Mesenchymal stem cell (in vitro differentiated cells and primary cell): ENCODE results near the gene KCNMB2.
"Not testable (repeated sequence)": the region's sequence is repeated elsewhere in the genome, so short reads cannot be mapped to it uniquely, and the experiment has no call there.

Source experiments
- DNase-seq: peaks from one replicate; pipeline ENCODE4 v3.0.0-alpha.2; 2013
- H2AFZ ChIP-seq: one replicate; pipeline ENCODE4 v1.6.1; 2013; ENCODE audit warnings: low read depth, mild to moderate bottlenecking, control low read depth, inconsistent platforms, low read length, moderate library complexity
- H2AK5ac ChIP-seq: 2 replicates; pipeline ENCODE4 v1.6.1; 2013; ENCODE audit warnings: low read length, moderate library complexity, mild to moderate bottlenecking, inconsistent platforms; ENCODE audit not compliant: severe bottlenecking
- H2BK120ac ChIP-seq: one replicate; pipeline ENCODE4 v1.6.1; 2013; ENCODE audit warnings: low read depth, mild to moderate bottlenecking, inconsistent platforms, low read length, moderate library complexity
- H2BK12ac ChIP-seq, 2 experiments: one replicate each; pipeline ENCODE4 v1.6.1; 2013; ENCODE audit warnings: inconsistent platforms in 2 of 2, low read length in 2 of 2, mild to moderate bottlenecking in 2 of 2, moderate library complexity in 2 of 2, control low read depth in 1 of 2
- H2BK15ac ChIP-seq: one replicate; pipeline ENCODE4 v1.6.1; 2013; ENCODE audit warnings: mild to moderate bottlenecking, low read depth, inconsistent platforms; ENCODE audit not compliant: poor library complexity, severe bottlenecking
- H2BK5ac ChIP-seq: 2 replicates; pipeline ENCODE4 v1.6.1; 2013; ENCODE audit warnings: low read depth, mild to moderate bottlenecking, low read length, control low read depth, inconsistent platforms; ENCODE audit not compliant: poor library complexity, severe bottlenecking
- H3K14ac ChIP-seq, 2 experiments: one replicate each; pipeline ENCODE4 v1.6.1; 2013; ENCODE audit warnings: inconsistent platforms in 2 of 2, low read length in 2 of 2, control low read depth in 1 of 2, mild to moderate bottlenecking in 1 of 2, moderate library complexity in 1 of 2
- H3K18ac ChIP-seq, 2 experiments: one replicate each; pipeline ENCODE4 v1.6.1; 2013; ENCODE audit warnings: inconsistent platforms in 2 of 2, low read length in 2 of 2, control low read depth in 1 of 2, low read depth in 1 of 2, mild to moderate bottlenecking in 1 of 2
- H3K23ac ChIP-seq, 2 experiments: one replicate each; pipeline ENCODE4 v1.6.1; 2013; ENCODE audit warnings: inconsistent platforms in 2 of 2, low read length in 2 of 2, mild to moderate bottlenecking in 2 of 2, moderate library complexity in 2 of 2, control low read depth in 1 of 2
- H3K27ac ChIP-seq: 2 replicates; pipeline ENCODE4 v1.5.1; 2013; ENCODE audit warnings: mild to moderate bottlenecking, moderate library complexity, low read length, control low read depth, inconsistent platforms; ENCODE audit not compliant: poor library complexity, severe bottlenecking
- H3K27me3 ChIP-seq, 2 experiments: 2 replicates each; pipeline versions ENCODE4 v1.6.1 to v1.7.0; 2013; ENCODE audit warnings: low read length in 2 of 2, mild to moderate bottlenecking in 2 of 2, moderate library complexity in 2 of 2, control low read depth in 1 of 2, inconsistent platforms in 1 of 2; ENCODE audit not compliant: control insufficient read depth in 1 of 2, insufficient read depth in 1 of 2
- H3K36me3 ChIP-seq, 2 experiments: 2 replicates each; pipeline versions ENCODE4 v1.6.1 to v1.7.0; 2013; ENCODE audit warnings: low read length in 2 of 2, control low read depth in 1 of 2, inconsistent platforms in 1 of 2, low read depth in 1 of 2, mild to moderate bottlenecking in 1 of 2; ENCODE audit not compliant: insufficient read depth in 2 of 2, control insufficient read depth in 1 of 2
- H3K4ac ChIP-seq, 2 experiments: one replicate each; pipeline ENCODE4 v1.6.1; 2013; ENCODE audit warnings: inconsistent platforms in 2 of 2, low read length in 2 of 2, mild to moderate bottlenecking in 2 of 2, moderate library complexity in 2 of 2, control low read depth in 1 of 2, low read depth in 1 of 2
- H3K4me1 ChIP-seq: 2 replicates; pipeline ENCODE4 v1.6.1; 2013; ENCODE audit warnings: low read depth, low read length, control low read depth; ENCODE audit not compliant: control insufficient read depth, insufficient read depth
- H3K4me2 ChIP-seq: 2 replicates; pipeline ENCODE4 v1.6.1; 2013; ENCODE audit warnings: low read length, mild to moderate bottlenecking, inconsistent platforms; ENCODE audit not compliant: poor library complexity, severe bottlenecking
- H3K4me3 ChIP-seq, 2 experiments: 2 replicates each; pipeline versions ENCODE4 v1.5.1 to v1.7.0; 2013; ENCODE audit warnings: low read length in 2 of 2, mild to moderate bottlenecking in 2 of 2, control low read depth in 1 of 2, low read depth in 1 of 2; ENCODE audit not compliant: insufficient read depth in 1 of 2
- H3K79me1 ChIP-seq: replicated peaks from 2 replicates; pipeline ENCODE4 v1.6.1; 2013; ENCODE audit warnings: mild to moderate bottlenecking, control low read depth, low read length, inconsistent platforms; ENCODE audit not compliant: poor library complexity, severe bottlenecking
- H3K9ac ChIP-seq: 2 replicates; pipeline ENCODE4 v1.7.0; 2013; ENCODE audit warnings: mild to moderate bottlenecking, low read length, moderate library complexity
- H3K9me3 ChIP-seq: 2 replicates; pipeline ENCODE4 v1.7.0; 2013; ENCODE audit warnings: mild to moderate bottlenecking, low read length; ENCODE audit not compliant: control insufficient read depth
- H4K8ac ChIP-seq: one replicate; pipeline ENCODE4 v1.6.1; 2013; ENCODE audit warnings: inconsistent platforms, mild to moderate bottlenecking, low read length, moderate library complexity
- H4K91ac ChIP-seq: one replicate; pipeline ENCODE4 v1.6.1; 2013; ENCODE audit warnings: mild to moderate bottlenecking, low read length, inconsistent platforms
- WGBS: methylation state at CpG from one replicate; pipeline ENCODE4 v1.1.7; 2013; ENCODE audit warnings: mixed read lengths; 5-methylcytosine and 5-hydroxymethylcytosine counted together

The KCNMB2 gene

DNA sequence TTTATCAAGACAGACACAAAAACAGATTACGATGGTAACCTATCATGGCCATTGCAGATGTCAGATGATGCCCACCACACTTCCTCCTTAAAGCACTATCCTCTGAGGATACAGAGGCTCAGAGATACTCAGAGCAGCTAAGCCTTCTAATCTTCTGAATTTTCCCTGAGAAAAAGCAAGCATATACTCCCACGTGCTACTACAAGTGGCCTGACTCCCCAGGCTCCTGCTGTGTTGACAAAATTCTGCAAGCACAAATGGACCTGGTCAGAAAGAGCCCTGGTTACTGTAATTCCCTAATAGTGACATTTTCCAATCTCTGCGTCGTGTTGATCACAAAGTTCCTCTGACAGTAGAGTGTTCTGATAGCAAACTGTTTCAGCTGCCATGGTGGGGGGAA, 207.1 kb downstream of the KCNMB2 start:
- H3K27ac ChIP-seq = no peak overlapping the region
- no peak for DNase-seq
- 76% methylated on average over 4 of the region's 4 CpGs for WGBS

DNA sequence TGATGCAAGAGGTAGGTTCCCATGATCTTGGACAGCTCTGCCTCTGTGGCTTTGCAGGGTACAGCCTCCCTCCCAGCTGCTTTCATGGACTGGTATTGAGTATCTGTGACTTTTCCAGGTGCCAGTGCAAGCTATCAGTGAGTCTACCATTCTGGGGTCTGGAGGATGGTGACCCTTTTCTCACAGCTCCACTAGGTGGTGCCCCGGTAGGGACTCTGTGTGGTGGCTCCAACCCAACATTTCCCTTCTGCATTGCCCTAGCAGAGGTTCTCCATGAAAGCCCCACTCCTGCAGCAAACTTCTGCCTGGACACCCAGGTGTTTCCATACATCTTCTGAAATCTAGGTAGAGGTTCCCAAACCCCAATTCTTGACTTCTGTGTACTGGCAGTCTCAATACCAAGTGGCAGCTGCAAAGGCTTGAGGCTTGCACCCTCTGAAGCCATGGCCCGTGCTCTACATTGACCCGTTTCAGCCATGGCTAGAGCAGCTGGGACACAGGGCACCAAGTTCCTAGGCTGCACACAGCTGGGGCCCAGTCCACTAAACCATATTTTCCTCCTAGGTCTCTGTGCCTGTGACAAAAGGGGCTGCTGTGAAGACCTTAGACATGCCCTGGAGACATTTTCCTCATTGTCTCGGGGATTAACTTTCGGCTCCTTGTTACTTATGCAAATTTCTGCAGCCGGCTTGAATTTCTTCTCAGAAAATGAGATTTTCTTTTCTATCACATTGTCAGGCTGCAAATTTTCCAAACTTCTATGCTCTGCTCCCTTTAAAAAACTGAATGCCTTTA, 209.8 kb downstream of the KCNMB2 start:
- H2AK5ac ChIP-seq, DNase-seq, H3K4me3 ChIP-seq, H3K4me1 ChIP-seq, H2BK15ac ChIP-seq, H2AFZ ChIP-seq, H3K4ac ChIP-seq, H4K8ac ChIP-seq, H3K9me3 ChIP-seq, H2BK120ac ChIP-seq, H3K23ac ChIP-seq, H3K79me1 ChIP-seq, H3K18ac ChIP-seq, H3K27ac ChIP-seq, H3K27me3 ChIP-seq, H3K36me3 ChIP-seq, H3K9ac ChIP-seq, H4K91ac ChIP-seq, H2BK12ac ChIP-seq, H3K14ac ChIP-seq, H2BK5ac ChIP-seq, H3K4me2 ChIP-seq: not testable (repeated sequence)
- WGBS = 88% methylated on average over 6 of the region's 6 CpGs

More for the DNA sequence above, 207.1 kb downstream of the KCNMB2 start:
- Histone ChIP-seq H3K14ac (no peak overlapping the region), H3K18ac (no peak overlapping the region), H3K4me1 (no peaks in the 10 kb centered on the region), H3K9ac (no peak overlapping the region), H3K4ac (no peak overlapping the region), H3K9me3 (no peaks in the 10 kb centered on the region), H3K4me2 (no peak overlapping the region), H3K4me3 (no peak overlapping the region), H2AK5ac (no peak overlapping the region), H2BK15ac (no peak overlapping the region), H4K91ac (no peak overlapping the region), H2AFZ (no peak overlapping the region), H2BK120ac (no peak overlapping the region), H2BK12ac (no peak overlapping the region), H3K27me3 (no peaks in the 10 kb centered on the region), H4K8ac (no peak overlapping the region), H3K36me3 (no peaks in the 10 kb centered on the region), H3K23ac (no peak overlapping the region), H2BK5ac (no peak overlapping the region), H3K79me1 (no peaks in the 10 kb centered on the region)

DNA sequence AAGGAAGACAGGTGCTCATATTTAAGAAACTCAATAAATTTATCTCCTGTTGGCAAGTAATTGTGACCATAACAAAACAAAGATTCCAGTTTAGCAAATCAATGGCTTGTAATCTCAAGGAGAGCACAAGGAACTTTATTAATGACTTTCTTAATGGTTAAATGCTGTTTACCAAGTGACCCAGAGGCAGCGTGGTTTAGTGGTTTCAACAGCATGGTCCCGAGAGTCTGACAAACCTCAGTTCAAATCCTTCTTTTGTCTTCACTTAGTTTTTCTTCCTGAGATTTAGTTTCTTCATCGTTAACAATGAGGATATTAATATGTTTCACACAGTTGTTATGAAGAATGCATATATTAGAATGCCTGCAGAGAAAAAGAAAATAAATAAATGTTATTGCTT, 212.6 kb downstream of the KCNMB2 start:
- WGBS = 94% methylated on average over 2 of the region's 3 CpGs
- H2BK5ac ChIP-seq = no peak overlapping the region
- H2BK12ac ChIP-seq = no peak overlapping the region
- H2BK15ac ChIP-seq = no peak overlapping the region
- H3K36me3 ChIP-seq = no peaks in the 10 kb centered on the region
- no peak overlapping the region for H2AK5ac ChIP-seq
- no peaks in the 10 kb centered on the region for H3K79me1 ChIP-seq
- no peak overlapping the region for H3K14ac ChIP-seq
- H4K8ac ChIP-seq = no peak overlapping the region
- H2BK120ac ChIP-seq = no peak overlapping the region
- no peak overlapping the region for H3K18ac ChIP-seq
- no peak overlapping the region for H3K4me2 ChIP-seq
- no peak overlapping the region for H3K4me3 ChIP-seq
- no peak overlapping the region for H3K9ac ChIP-seq
- H3K9me3 ChIP-seq = no peaks in the 10 kb centered on the region
- no peak overlapping the region for H3K27ac ChIP-seq
- H3K4me1 ChIP-seq = no peaks in the 10 kb centered on the region
- H3K23ac ChIP-seq = no peak overlapping the region
- no peak overlapping the region for H3K4ac ChIP-seq
- no peak overlapping the region for H4K91ac ChIP-seq
- no peaks in the 10 kb centered on the region for H3K27me3 ChIP-seq
- H2AFZ ChIP-seq = no peak overlapping the region
- no peak for DNase-seq

DNA sequence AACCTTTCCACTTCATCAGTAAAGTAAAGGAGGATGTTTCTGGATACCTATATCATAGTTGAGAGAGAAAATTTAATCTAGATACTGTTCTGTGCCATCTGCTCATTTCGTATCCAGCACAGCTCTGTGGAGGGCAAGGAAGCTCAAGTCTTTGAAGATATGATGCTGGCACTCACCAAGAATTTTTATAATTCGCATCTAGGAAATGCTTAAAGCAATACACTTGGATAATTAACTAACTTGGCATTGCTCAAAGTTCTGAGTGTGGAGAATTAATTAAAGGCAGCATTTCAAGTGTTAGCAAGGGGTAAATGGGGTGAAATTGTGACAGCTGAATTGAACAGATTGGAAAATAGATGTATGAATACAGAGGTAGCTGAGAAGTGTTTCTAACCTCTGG, 213.2 kb downstream of the KCNMB2 start:
- H2BK12ac ChIP-seq = no peak overlapping the region
- no peaks in the 10 kb centered on the region for H3K9me3 ChIP-seq
- 92% methylated on average over 2 of the region's 2 CpGs for WGBS
- no peak overlapping the region for H3K9ac ChIP-seq
- no peak overlapping the region for H2AK5ac ChIP-seq
- H2AFZ ChIP-seq = no peak overlapping the region
- H3K18ac ChIP-seq = no peak overlapping the region
- H3K4me1 ChIP-seq = no peaks in the 10 kb centered on the region
- no peak overlapping the region for H3K4me2 ChIP-seq
- H4K8ac ChIP-seq = no peak overlapping the region
- no peak overlapping the region for H3K27ac ChIP-seq
- H3K36me3 ChIP-seq = no peaks in the 10 kb centered on the region
- DNase-seq = no peak
- no peak overlapping the region for H2BK5ac ChIP-seq
- no peak overlapping the region for H3K14ac ChIP-seq
- H3K79me1 ChIP-seq = no peaks in the 10 kb centered on the region
- H4K91ac ChIP-seq = no peak overlapping the region
- H3K4ac ChIP-seq = no peak overlapping the region
- H2BK120ac ChIP-seq = no peak overlapping the region
- H3K4me3 ChIP-seq = no peak overlapping the region
- H3K27me3 ChIP-seq = no peaks in the 10 kb centered on the region
- no peak overlapping the region for H2BK15ac ChIP-seq
- H3K23ac ChIP-seq = no peak overlapping the region
